H1 (cell line): ENCODE data around the gene GRK6. TPM values are rescaled to one million over a fixed set of nuclear protein-coding genes. Genes with fewer than 3 reads are reported as not detected.

Source experiments
- CTCF ChIA-PET: fragments of 300-600 bp; sonication (Branson Sonifier 250); formaldehyde crosslinking; loops from one replicate; lab custom pipeline; 2021; ENCODE audit not compliant: partially characterized antibody; lab: Charles Lee
- POLR2A ChIA-PET: fragments of 300-600 bp; sonication (Branson Sonifier 250); formaldehyde crosslinking; loops from one replicate; lab custom pipeline; 2021; ENCODE audit warnings: inconsistent platforms; ENCODE audit not compliant: partially characterized antibody; lab: Charles Lee
- DNase-seq, 2 experiments: peaks; one replicate each; pipeline versions ENCODE4 v3.0.0 to v3.0.0-alpha.2; 2010 to 2022; ENCODE audit warnings: low spot score in 2 of 2, low read depth in 1 of 2, mixed read lengths in 1 of 2
- FAIRE-seq: peaks from 2 replicates; lab custom pipeline; 2011; peaks lifted over from hg19 to GRCh38; lab: Jason Lieb, UNC
- H2AFZ ChIP-seq: 2 replicates; pipeline ENCODE4 v1.8.1; 2012; ENCODE audit warnings: low read length, inconsistent platforms
- H2AK5ac ChIP-seq: 2 replicates; pipeline ENCODE4 v1.6.1; 2013; ENCODE audit warnings: low read depth, low read length
- H2BK120ac ChIP-seq: replicated peaks from 2 replicates; pipeline ENCODE3; 2013; ENCODE audit warnings: low read depth, low read length, inconsistent platforms
- H2BK12ac ChIP-seq: 2 replicates; pipeline ENCODE4 v1.6.1; 2013; ENCODE audit warnings: low read depth, low read length
- H2BK15ac ChIP-seq: 2 replicates; pipeline ENCODE4 v1.6.1; 2013; ENCODE audit warnings: low read length
- H2BK20ac ChIP-seq: 2 replicates; pipeline ENCODE4 v1.6.1; 2013; ENCODE audit warnings: low read length
- H2BK5ac ChIP-seq: 2 replicates; pipeline ENCODE4 v1.6.1; 2013; ENCODE audit warnings: low read depth, low read length
- H3K14ac ChIP-seq: 2 replicates; pipeline ENCODE4 v1.6.1; 2013; ENCODE audit warnings: inconsistent platforms; ENCODE audit not compliant: insufficient read length
- H3K18ac ChIP-seq: 2 replicates; pipeline ENCODE4 v1.6.1; 2013; ENCODE audit warnings: low read length; ENCODE audit errors: extremely low read depth
- H3K23ac ChIP-seq: 2 replicates; pipeline ENCODE4 v1.6.1; 2013; ENCODE audit warnings: inconsistent platforms; ENCODE audit not compliant: insufficient read length
- H3K23me2 ChIP-seq: 2 replicates; pipeline ENCODE4 v1.6.1; 2013; ENCODE audit warnings: low read depth, low read length
- H3K27ac ChIP-seq: 2 replicates; pipeline ENCODE4 v1.6.1; 2011; ENCODE audit warnings: low read depth, low read length, inconsistent platforms
- H3K27me3 ChIP-seq, 4 experiments: replicated peaks in 1 of 4; 1 replicate in 1 of 4; 2 replicates in 3 of 4; pipeline versions ENCODE4 v1.6.1 to v1.8.1; 2011 to 2013; ENCODE audit warnings: low read length in 3 of 4, mild to moderate bottlenecking in 3 of 4, inconsistent platforms in 2 of 4, mixed read lengths in 2 of 4, moderate library complexity in 1 of 4; ENCODE audit not compliant: control insufficient read depth in 3 of 4, insufficient read depth in 3 of 4; ENCODE audit errors: extremely low read depth in 1 of 4
- H3K36me3 ChIP-seq, 4 experiments: 2 replicates each; pipeline versions ENCODE4 v1.6.1 to v1.8.1; 2011 to 2013; ENCODE audit warnings: mild to moderate bottlenecking in 4 of 4, low read length in 3 of 4, moderate library complexity in 2 of 4, control low read depth in 1 of 4, inconsistent platforms in 1 of 4; ENCODE audit not compliant: insufficient read depth in 4 of 4, control insufficient read depth in 2 of 4
- H3K4ac ChIP-seq: replicated peaks from 2 replicates; pipeline ENCODE3; 2013; ENCODE audit warnings: low read length, low read depth, mixed read lengths, inconsistent platforms; ENCODE audit not compliant: insufficient read length
- H3K4me1 ChIP-seq, 4 experiments: replicated peaks in 1 of 4; 1 replicate in 1 of 4; 2 replicates in 3 of 4; pipeline versions ENCODE4 v1.6.1 to v1.8.1; 2011 to 2013; ENCODE audit warnings: low read length in 3 of 4, inconsistent platforms in 2 of 4, mixed read lengths in 1 of 4; ENCODE audit not compliant: insufficient read depth in 4 of 4, control insufficient read depth in 3 of 4
- H3K4me2 ChIP-seq, 2 experiments: 2 replicates each; pipeline versions ENCODE4 v1.6.1 to v1.8.1; 2011 to 2013; ENCODE audit warnings: low read depth in 2 of 2, low read length in 2 of 2, control low read depth in 1 of 2, inconsistent platforms in 1 of 2, mild to moderate bottlenecking in 1 of 2; ENCODE audit not compliant: insufficient read depth in 1 of 2
- H3K4me3 ChIP-seq, 4 experiments: fragments of 200-600, 300-600 bp in 1 of 4; sonication (generic), shearing (Covaris generic), sonication (Bioruptor Twin) in 1 of 4; 2 replicates each; pipeline versions ENCODE4 v1.5.1 to v1.8.1; 2011 to 2016; ENCODE audit warnings: low read length in 4 of 4, low read depth in 3 of 4, control low read depth in 2 of 4, inconsistent platforms in 2 of 4, mild to moderate bottlenecking in 2 of 4, mixed read lengths in 1 of 4, moderate library complexity in 1 of 4; ENCODE audit not compliant: insufficient read depth in 2 of 4; ENCODE audit errors: extremely low read depth in 1 of 4
- H3K56ac ChIP-seq: replicated peaks from 2 replicates; pipeline ENCODE3; 2013; ENCODE audit warnings: low read depth, mild to moderate bottlenecking, mixed read lengths, low read length, inconsistent platforms; ENCODE audit not compliant: insufficient read length
- H3K79me1 ChIP-seq: 2 replicates; pipeline ENCODE4 v1.6.1; 2013; ENCODE audit warnings: low read depth, low read length, control low read depth
- H3K79me2 ChIP-seq, 2 experiments: 2 replicates each; pipeline versions ENCODE4 v1.6.1 to v1.8.1; 2012 to 2013; ENCODE audit warnings: low read length in 2 of 2, mild to moderate bottlenecking in 2 of 2, inconsistent platforms in 1 of 2; ENCODE audit not compliant: insufficient read depth in 2 of 2, control insufficient read depth in 1 of 2
- H3K9ac ChIP-seq, 4 experiments: replicated peaks in 1 of 4; 1 replicate in 1 of 4; 2 replicates in 3 of 4; pipeline versions ENCODE4 v1.6.1 to v1.8.1; 2011 to 2013; ENCODE audit warnings: low read depth in 3 of 4, low read length in 3 of 4, control low read depth in 2 of 4, mild to moderate bottlenecking in 2 of 4, moderate library complexity in 2 of 4, inconsistent platforms in 1 of 4; ENCODE audit errors: extremely low read depth in 1 of 4
- H3K9me3 ChIP-seq, 2 experiments: 2 replicates each; pipeline versions ENCODE4 v1.6.1 to v1.8.1; 2012 to 2013; ENCODE audit warnings: mild to moderate bottlenecking in 2 of 2, moderate library complexity in 2 of 2, control low read depth in 1 of 2, inconsistent platforms in 1 of 2, low read depth in 1 of 2, low read length in 1 of 2, mixed read lengths in 1 of 2; ENCODE audit not compliant: insufficient read depth in 2 of 2
- H4K20me1 ChIP-seq, 2 experiments: replicated peaks in 1 of 2; 2 replicates each; pipeline versions ENCODE3 to v1.8.1; 2011 to 2013; ENCODE audit warnings: inconsistent platforms in 2 of 2, low read length in 2 of 2, mild to moderate bottlenecking in 1 of 2; ENCODE audit not compliant: insufficient read depth in 2 of 2, control insufficient read depth in 1 of 2
- H4K5ac ChIP-seq: 2 replicates; pipeline ENCODE4 v1.6.1; 2013; ENCODE audit warnings: low read length, low read depth, mixed read lengths, inconsistent platforms; ENCODE audit not compliant: insufficient read length
- H4K8ac ChIP-seq: 2 replicates; pipeline ENCODE4 v1.8.0; 2013; ENCODE audit warnings: mild to moderate bottlenecking, moderate library complexity, low read length, inconsistent platforms; ENCODE audit not compliant: insufficient read depth; ENCODE audit errors: extremely low read depth
- H4K91ac ChIP-seq: replicated peaks from 2 replicates; pipeline ENCODE3; 2013; ENCODE audit warnings: low read length, mixed read lengths, inconsistent platforms; ENCODE audit not compliant: insufficient read length
- BACH1 ChIP-seq: IDR thresholded peaks from 2 replicates; pipeline ENCODE4 v1.6.1; 2012; ENCODE audit warnings: low read length, improper control_type of control experiment
- CEBPB ChIP-seq: IDR thresholded peaks from 2 replicates; pipeline ENCODE4 v1.6.1; 2012; ENCODE audit warnings: low read depth, low read length
- WGBS, 2 experiments: shearing (Covaris generic) in 1 of 2; methylation state at CpG; one replicate each; pipeline versions ENCODE4 v1.1.6 to v1.1.7; 2013 to 2015; ENCODE audit warnings: low lambda C conversion rate in 2 of 2, mixed read lengths in 2 of 2, inconsistent platforms in 1 of 2, low coverage in 1 of 2, missing lambda C conversion rate in 1 of 2; ENCODE audit not compliant: insufficient replicate concordance in 2 of 2, insufficient coverage in 1 of 2, insufficient read length in 1 of 2; ENCODE audit errors: extremely low coverage in 1 of 2, missing lambda C conversion rate in 1 of 2; 5-methylcytosine and 5-hydroxymethylcytosine counted together
- polyA plus RNA-seq, 7 experiments: library from polyadenylated mRNA; depleted of rRNA in 3 of 7; stranded (reverse) in 5 of 7; unstranded in 2 of 7; fragments of >200 nt in 5 of 7; fragments of 200-250 nt in 2 of 7; gene quantifications; 1 replicate in 5 of 7; 2 replicates in 1 of 7; 4 replicates in 1 of 7; pipeline versions ENCODE4 v1.2.1 to v1.2.3, GENCODE V29; 2011 to 2013; ENCODE audit warnings: missing spikeins in 2 of 7, mixed read lengths in 2 of 7
- total RNA-seq: library from RNA; stranded (reverse); fragmentation: NEBNext Ultra II Directional; extraction: Animal tissue kit (Norgen Biotek cat#: 25700); gene quantifications from 2 replicates; pipeline ENCODE4 v1.2.1, GENCODE V29; 2021

The GRK6 gene
- total and polyA plus RNA-seq, 2 of the 8 experiments (the other 6 are each of a cell fraction or from before 2014, with no cell fraction given): 31.8 to 57.8 TPM

GRCh38 chr5:177412603-177413233 is 13.8 kb upstream of the GRK6 start:
- Histone ChIP-seq H3K18ac (no peak overlapping the region), H3K9ac (no peak overlapping the region; a peak in 1 of 7 replicates), H2BK15ac (no peak overlapping the region), H3K4ac (no peak overlapping the region), H3K23me2 (no peaks in the 10 kb centered on the region), H2BK120ac (no peak overlapping the region), H4K5ac (no peak overlapping the region), H3K27ac (no peak overlapping the region)
- no peak for DNase-seq
- WGBS, 2 experiments: 94% methylated on average over 8 of the region's 8 CpGs; no CpG with 5 or more reads in 1 of the 2 experiments
- TF ChIP-seq BACH1 (0 out of 2 replicates have a peak, but pooled peaks have one; percentile 20), CEBPB (no peak)
- TF ChIP-seq, all 59 proteins: peak for 1
- Histone ChIP-seq H3K27me3 (peaks cover 0 to 14% (median 2%) of the 10 kb centered on the region in 4 experiments; a peak in 5 of 7 replicates), H2BK12ac (no peak overlapping the region), H2AFZ (no peak overlapping the region), H3K79me1 (no peaks in the 10 kb centered on the region), H4K8ac (no peak overlapping the region; the same call in 1 of the 2 replicates), H3K4me1 (no peaks in the 10 kb centered on the region; a peak in 1 of 7 replicates), H2BK5ac (no peak overlapping the region), H3K9me3 (no peaks in the 10 kb centered on the region), H2BK20ac (no peak overlapping the region), H3K56ac (no peak overlapping the region), H3K79me2 (no peaks in the 10 kb centered on the region), H2AK5ac (no peak overlapping the region), H3K36me3 (no peaks in the 10 kb centered on the region), H3K23ac (no peak overlapping the region), H3K14ac (no peak overlapping the region), H3K4me3 (no peak overlapping the region), H4K20me1 (no peaks in the 10 kb centered on the region), H3K4me2 (no peak overlapping the region), H4K91ac (no peak overlapping the region)
- CTCF ChIA-PET: interaction anchor here (0.7 to 2.1 kb wide), 6 partner anchors 9 to 103 kb away, joined by 3 to 7 read pairs (median 4); no protein-coding TSS in a partner anchor
- FAIRE-seq: no peak
- POLR2A ChIA-PET: interaction anchor here (0.6 to 24.2 kb wide), 5 partner anchors 10 to 137 kb away, joined by 3 to 460 read pairs (median 6); partner anchors contain the start of genes GRK6 and PRR7
